Esophagus (tissue), 2 donors: ENCODE data around the gene STXBP4. TPM values are rescaled to one million over a fixed set of nuclear protein-coding genes. Genes with fewer than 3 reads are reported as not detected.
"Not testable (repeated sequence)": the region's sequence is repeated elsewhere in the genome, so short reads cannot be mapped to it uniquely, and the experiment has no call there.

Experiments used
- H3K27ac ChIP-seq, 2 donors: one replicate each; pipeline ENCODE4 v1.5.1; 2013; ENCODE audit warnings: low read depth in 2 of 2, mild to moderate bottlenecking in 2 of 2, inconsistent platforms in 1 of 2, low read length in 1 of 2, moderate library complexity in 1 of 2
- H3K27me3 ChIP-seq, 2 donors: one replicate each; pipeline ENCODE4 v1.6.1; 2013; ENCODE audit warnings: low read length in 2 of 2, control low read depth in 1 of 2, mild to moderate bottlenecking in 1 of 2; ENCODE audit not compliant: insufficient read depth in 2 of 2, control insufficient read depth in 1 of 2
- H3K36me3 ChIP-seq, 2 donors: one replicate each; pipeline ENCODE4 v1.6.1; 2013; ENCODE audit warnings: low read length in 1 of 2; ENCODE audit not compliant: control insufficient read depth in 2 of 2, insufficient read depth in 2 of 2
- H3K4me1 ChIP-seq, 2 donors: one replicate each; pipeline ENCODE4 v1.6.1; 2013; ENCODE audit warnings: low read length in 1 of 2; ENCODE audit not compliant: control insufficient read depth in 2 of 2, insufficient read depth in 2 of 2
- H3K4me3 ChIP-seq, 2 donors: one replicate each; pipeline ENCODE4 v1.5.1; 2013; ENCODE audit warnings: low read length in 2 of 2, mild to moderate bottlenecking in 2 of 2, low read depth in 1 of 2, moderate library complexity in 1 of 2
- H3K9me3 ChIP-seq, 2 donors: one replicate each; pipeline ENCODE4 v1.6.1; 2013; ENCODE audit warnings: mild to moderate bottlenecking in 2 of 2, low read depth in 1 of 2, low read length in 1 of 2, moderate library complexity in 1 of 2; ENCODE audit not compliant: control insufficient read depth in 2 of 2, insufficient read depth in 1 of 2
- WGBS, 2 donors: extraction: QIAGEN DNeasy Blood & Tissue Kit; methylation state at CpG; one replicate each; pipeline ENCODE4 v1.1.7; 2013; 5-methylcytosine and 5-hydroxymethylcytosine counted together
- polyA plus RNA-seq, 2 donors: library from polyadenylated mRNA; stranded (reverse); fragments of 200-250 nt; gene quantifications; one replicate each; pipeline ENCODE4 v1.2.3, GENCODE V29; 2013
- donor health status: healthy with polysubstance abuse.
- donor health status: Bipolar disorder and iron deficiency.

The STXBP4 gene
- polyA plus RNA-seq, 2 donors = 0.59 to 1.2 TPM

GRCh38 chr17:55059724-55060123, 91.2 kb downstream of the STXBP4 start:
- Histone ChIP-seq H3K4me1 (no peaks in the 10 kb centered on the region), H3K27me3 (no peaks in the 10 kb centered on the region), H3K4me3 (no peak overlapping the region), H3K27ac (no peak overlapping the region), H3K9me3 (no peaks in the 10 kb centered on the region), H3K36me3 (no peaks in the 10 kb centered on the region)

DNA sequence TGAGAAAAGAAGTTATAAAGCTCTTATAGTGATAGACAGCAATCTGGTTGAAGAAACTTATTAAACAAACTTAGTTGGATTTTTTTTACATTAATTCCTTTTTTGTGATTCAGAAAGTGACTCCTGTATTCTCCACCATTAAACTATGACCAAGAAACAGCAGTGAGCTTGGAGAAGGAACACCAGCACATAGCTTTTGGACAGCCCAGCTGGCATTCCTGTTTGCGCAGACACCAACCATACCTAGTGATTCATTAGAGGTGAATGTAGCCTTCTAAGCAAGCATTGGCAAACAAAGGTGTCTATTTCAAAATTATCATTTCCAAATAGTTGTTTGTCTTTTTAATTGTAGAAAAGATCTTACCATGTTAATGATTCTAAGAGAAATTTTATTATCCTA, 94.4 kb downstream of the STXBP4 start:
- no peaks in the 10 kb centered on the region for H3K9me3 ChIP-seq
- H3K27me3 ChIP-seq = no peaks in the 10 kb centered on the region
- H3K4me1 ChIP-seq = no peaks in the 10 kb centered on the region
- no peak overlapping the region for H3K27ac ChIP-seq
- WGBS, 2 donors = 63 to 81% methylated on average over 1 of the region's 1 CpG
- no peak overlapping the region for H3K4me3 ChIP-seq
- no peaks in the 10 kb centered on the region for H3K36me3 ChIP-seq

GRCh38 chr17:55063885-55064874, 95.6 kb downstream of the STXBP4 start:
- H3K9me3 ChIP-seq = no peaks in the 10 kb centered on the region
- no peaks in the 10 kb centered on the region for H3K4me1 ChIP-seq
- H3K4me3 ChIP-seq = no peak overlapping the region
- H3K27ac ChIP-seq = no peak overlapping the region
- WGBS, 2 donors = 91 to 92% methylated on average over 16 of the region's 16 CpGs
- H3K36me3 ChIP-seq = no peaks in the 10 kb centered on the region
- H3K27me3 ChIP-seq = no peaks in the 10 kb centered on the region

DNA sequence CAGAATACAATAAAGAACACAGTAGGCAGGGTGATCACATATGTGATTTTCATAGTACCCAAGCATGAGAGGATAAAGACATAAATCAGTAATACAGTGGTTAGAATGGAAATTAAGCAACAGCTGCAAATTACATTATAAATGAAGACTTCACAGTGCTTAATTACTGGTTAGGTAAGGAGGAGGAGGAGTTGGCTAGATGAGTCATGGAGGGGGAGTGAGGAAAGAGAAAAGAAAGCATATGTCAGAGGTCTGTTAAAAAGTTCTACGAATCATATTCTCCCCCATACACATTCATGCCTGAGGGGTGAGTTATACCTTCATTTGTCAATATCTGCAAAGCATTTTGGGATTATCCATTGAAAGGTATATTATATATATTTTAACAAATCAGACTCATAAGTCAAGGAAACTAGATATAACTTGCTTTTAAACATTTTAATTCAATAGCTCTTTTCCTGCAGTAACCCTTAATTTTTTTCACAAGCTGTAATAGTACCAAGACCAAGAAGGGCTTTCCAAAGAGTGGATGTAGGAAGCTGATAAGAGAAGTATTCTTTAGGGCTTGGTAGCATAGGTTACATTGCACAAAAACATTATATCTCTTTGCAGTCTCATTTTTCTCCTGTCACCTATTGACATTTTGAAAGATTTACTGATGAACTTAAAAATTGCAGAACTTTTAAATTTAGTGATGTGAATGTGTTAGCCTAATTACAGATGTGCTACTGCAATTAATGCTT, 99.3 kb downstream of the STXBP4 start:
- H3K36me3 ChIP-seq = no peaks in the 10 kb centered on the region
- WGBS, 2 donors = 29 to 41% methylated on average over 1 of the region's 1 CpG
- no peak overlapping the region for H3K4me3 ChIP-seq
- H3K27me3 ChIP-seq = no peaks in the 10 kb centered on the region
- H3K9me3 ChIP-seq = no peaks in the 10 kb centered on the region
- no peak overlapping the region for H3K27ac ChIP-seq
- H3K4me1 ChIP-seq = no peaks in the 10 kb centered on the region

- Histone ChIP-seq H3K27ac (no peak overlapping the region), H3K4me1 (no peaks in the 10 kb centered on the region), H3K27me3 (no peaks in the 10 kb centered on the region), H3K9me3 (no peaks in the 10 kb centered on the region), H3K36me3 (no peaks in the 10 kb centered on the region), H3K4me3 (no peak overlapping the region)
- WGBS, 2 donors = 61 to 67% methylated on average over 4 of the region's 4 CpGs
Observed at GRCh38 chr17:55068862-55069811, 100.6 kb downstream of the STXBP4 start.

DNA sequence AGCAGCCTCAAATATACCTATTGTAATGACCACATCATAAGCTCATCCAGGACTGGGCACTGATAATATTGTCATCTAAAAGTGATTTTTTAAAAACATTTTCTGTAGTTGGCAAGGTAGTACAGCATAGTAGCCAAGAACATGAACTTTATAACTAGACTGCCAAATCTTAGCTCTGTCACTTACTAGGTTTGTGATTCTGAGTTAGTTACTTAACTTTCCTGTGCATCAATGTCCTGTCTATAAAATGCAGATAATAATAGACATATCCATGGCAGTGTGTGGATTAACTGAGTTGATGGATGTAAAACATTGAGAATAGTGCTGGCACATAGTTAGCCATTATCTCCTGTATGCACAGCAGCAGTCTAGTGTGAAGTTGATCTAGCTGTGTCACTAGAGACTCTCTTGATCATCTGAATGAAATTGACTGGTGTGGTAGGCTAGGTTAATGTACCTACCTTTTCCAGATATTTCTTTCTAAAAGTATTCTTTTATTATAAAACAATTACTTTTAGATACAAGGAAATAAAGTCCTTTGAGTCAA, 101.5 kb downstream of the STXBP4 start:
- no peak overlapping the region for H3K27ac ChIP-seq
- H3K9me3 ChIP-seq = no peaks in the 10 kb centered on the region
- H3K36me3 ChIP-seq = no peaks in the 10 kb centered on the region
- H3K27me3 ChIP-seq = no peaks in the 10 kb centered on the region
- no peaks in the 10 kb centered on the region for H3K4me1 ChIP-seq
- no peak overlapping the region for H3K4me3 ChIP-seq

DNA sequence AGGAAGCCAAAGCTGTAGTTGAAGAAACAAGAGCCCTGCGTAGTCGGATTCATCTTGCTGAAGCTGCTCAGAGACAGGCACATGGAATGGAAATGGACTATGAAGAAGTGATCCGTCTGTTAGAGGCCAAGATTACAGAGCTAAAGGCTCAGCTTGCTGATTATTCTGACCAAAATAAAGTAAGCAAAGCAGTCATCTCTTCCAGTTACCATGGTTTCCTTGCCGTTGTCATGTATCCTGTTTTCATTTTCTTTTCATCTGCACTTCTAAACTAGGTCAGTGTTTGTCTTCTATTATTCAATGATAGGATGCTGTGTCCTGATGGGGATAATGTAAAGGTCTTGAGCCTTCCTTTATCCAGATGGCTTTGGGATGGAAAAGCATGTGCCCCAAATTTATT, 104.3 kb downstream of the STXBP4 start:
- Histone ChIP-seq H3K4me3 (no peak overlapping the region), H3K27ac (no peak overlapping the region), H3K27me3 (no peaks in the 10 kb centered on the region), H3K4me1 (no peaks in the 10 kb centered on the region), H3K9me3 (no peaks in the 10 kb centered on the region), H3K36me3 (no peaks in the 10 kb centered on the region)
- 75 to 82% methylated on average over 4 of the region's 4 CpGs for WGBS, 2 donors

- H3K27ac ChIP-seq, H3K4me1 ChIP-seq, H3K36me3 ChIP-seq, H3K4me3 ChIP-seq, H3K9me3 ChIP-seq, H3K27me3 ChIP-seq: not testable (repeated sequence)
- 93% methylated on average over 4 of the region's 4 CpGs for WGBS, 2 donors
Observed at GRCh38 chr17:55073467-55073866, 104.9 kb downstream of the STXBP4 start.

DNA sequence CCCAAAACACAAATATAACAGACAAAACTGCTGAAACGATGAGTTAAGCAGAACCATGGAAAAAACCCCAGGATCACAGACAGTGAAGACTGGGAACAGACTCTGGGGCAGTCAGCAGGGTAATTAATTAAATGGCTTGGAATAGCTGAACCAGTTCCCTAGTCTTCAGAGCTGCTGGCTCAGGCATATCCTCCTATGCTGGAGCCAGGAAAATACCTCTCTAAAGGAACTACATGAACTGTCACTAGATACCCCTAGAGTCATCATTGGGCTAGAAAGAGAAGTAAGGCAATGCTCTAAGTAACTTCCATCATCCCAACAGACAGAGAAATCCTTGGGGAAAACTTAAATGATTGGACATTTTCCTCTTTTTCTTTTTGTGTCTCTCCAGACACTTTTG, 113.0 kb downstream of the STXBP4 start:
- WGBS, 2 donors = 85 to 100% methylated on average over 1 of the region's 1 CpG
- Histone ChIP-seq H3K27me3 (no peaks in the 10 kb centered on the region), H3K9me3 (no peaks in the 10 kb centered on the region), H3K27ac (no peak overlapping the region), H3K4me3 (no peak overlapping the region), H3K4me1 (no peaks in the 10 kb centered on the region), H3K36me3 (peaks cover 0 to 2% of the 10 kb centered on the region in 2 donors)
